ENCODE results near the gene AFF3. TPM values are rescaled to one million over a fixed set of nuclear protein-coding genes. Genes with fewer than 3 reads are reported as not detected.

Gene AFF3
- total RNA-seq, 1 experiment from 2014 or later = 0.22 TPM

DNA sequence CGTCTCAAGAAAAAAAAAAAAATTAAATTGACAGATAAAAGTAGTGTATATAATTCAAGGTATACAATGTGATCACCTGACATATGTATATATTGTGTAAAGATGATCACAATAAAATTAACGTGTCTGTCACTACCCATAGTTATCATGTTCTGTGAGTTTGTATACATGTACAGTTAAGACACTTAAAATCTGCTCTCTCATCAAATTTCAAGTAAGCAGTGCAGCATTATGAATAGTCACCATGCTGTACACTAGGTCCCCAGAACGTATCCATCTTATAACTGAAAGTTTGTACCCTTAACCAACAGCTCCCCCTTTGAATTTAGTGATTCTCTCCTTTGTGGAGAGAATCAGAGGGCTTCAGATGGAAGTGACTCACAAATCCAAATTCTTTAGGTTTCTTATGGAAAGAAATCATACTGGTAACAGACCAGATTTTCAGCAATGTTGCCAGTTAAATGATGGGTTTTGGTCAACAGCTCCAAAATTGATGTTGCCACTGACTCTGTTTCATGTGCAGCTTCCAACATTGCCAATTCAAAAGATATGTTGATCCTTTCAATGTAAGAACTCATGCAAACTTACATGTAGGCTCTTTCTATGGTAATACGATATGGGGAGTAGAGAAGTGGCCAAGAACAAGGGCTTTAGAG is 281.5 kb downstream of the AFF3 start:
- no CpG with 5 or more reads among the region's 4 CpGs for WGBS (ENCODE audit: extremely low coverage, insufficient read length, low lambda C conversion rate)
- no peak overlapping the region for H2BK12ac ChIP-seq (ENCODE audit: insufficient read length, low read depth, low read length)
- no peak overlapping the region for H2BK20ac ChIP-seq (ENCODE audit: low read depth, low read length, poor library complexity, severe bottlenecking)
- H3K9me3 ChIP-seq (ENCODE audit: control insufficient read depth, low read depth, low read length) = no peaks in the 10 kb centered on the region
- no peak overlapping the region for H3K18ac ChIP-seq (ENCODE audit: insufficient read length, low read depth, low read length)
- no peaks in the 10 kb centered on the region for H3K23me2 ChIP-seq (ENCODE audit: insufficient read length, low read depth, low read length, poor library complexity, severe bottlenecking)
- no peak overlapping the region for H3K27ac ChIP-seq (ENCODE audit: insufficient read length, low read depth, low read length)
- no peak overlapping the region for H3K27ac Mint-ChIP-seq
- no peak overlapping the region for H2BK5ac ChIP-seq (ENCODE audit: insufficient read length, low read length)
- no peaks in the 10 kb centered on the region for H3K79me1 ChIP-seq (ENCODE audit: insufficient read depth, low read depth, low read length, poor library complexity, severe bottlenecking)
- no peak overlapping the region for H4K8ac ChIP-seq (replicated peaks; ENCODE audit: insufficient read length, low read depth, low read length)
- no peak overlapping the region for H4K91ac ChIP-seq (ENCODE audit: insufficient read length, low read depth, low read length)
- H2AFZ ChIP-seq (ENCODE audit: low read length) = no peak overlapping the region
- H3K79me2 ChIP-seq (ENCODE audit: insufficient read depth, low read length) = no peaks in the 10 kb centered on the region
- no peak overlapping the region for H3K4ac ChIP-seq (ENCODE audit: low read depth, low read length)
- H3K14ac ChIP-seq (ENCODE audit: insufficient read depth, low read length) = no peak overlapping the region
- H3K9me3 Mint-ChIP-seq = no peaks in the 10 kb centered on the region; a peak in 1 of 5 replicates
- no peak overlapping the region for H3K4me3 Mint-ChIP-seq
- no peaks in the 10 kb centered on the region for H4K20me1 ChIP-seq (ENCODE audit: control insufficient read depth, insufficient read depth, insufficient read length)
- no peak overlapping the region for H3K56ac ChIP-seq (ENCODE audit: insufficient read length, low read depth, low read length)
- H3K4me1 ChIP-seq (ENCODE audit: insufficient read depth, low read length) = no peaks in the 10 kb centered on the region
- H3K27me3 Mint-ChIP-seq (ENCODE audit: low read depth) = no peaks in the 10 kb centered on the region
- no peak for DNase-seq
- H4K5ac ChIP-seq (ENCODE audit: insufficient read length, low read depth, low read length) = no peak overlapping the region
- H3K36me3 Mint-ChIP-seq (ENCODE audit: insufficient read depth in 1 of 3, low read depth in 3 of 3) = no peaks in the 10 kb centered on the region
- H3T11ph ChIP-seq (ENCODE audit: low read length) = no peak overlapping the region
- H2AK5ac ChIP-seq (ENCODE audit: insufficient read length, low read length) = no peak overlapping the region
- no peak overlapping the region for H3K9ac ChIP-seq (ENCODE audit: extremely low read depth, insufficient read length, low read length)
- TF ChIP-seq, protein P1, sequence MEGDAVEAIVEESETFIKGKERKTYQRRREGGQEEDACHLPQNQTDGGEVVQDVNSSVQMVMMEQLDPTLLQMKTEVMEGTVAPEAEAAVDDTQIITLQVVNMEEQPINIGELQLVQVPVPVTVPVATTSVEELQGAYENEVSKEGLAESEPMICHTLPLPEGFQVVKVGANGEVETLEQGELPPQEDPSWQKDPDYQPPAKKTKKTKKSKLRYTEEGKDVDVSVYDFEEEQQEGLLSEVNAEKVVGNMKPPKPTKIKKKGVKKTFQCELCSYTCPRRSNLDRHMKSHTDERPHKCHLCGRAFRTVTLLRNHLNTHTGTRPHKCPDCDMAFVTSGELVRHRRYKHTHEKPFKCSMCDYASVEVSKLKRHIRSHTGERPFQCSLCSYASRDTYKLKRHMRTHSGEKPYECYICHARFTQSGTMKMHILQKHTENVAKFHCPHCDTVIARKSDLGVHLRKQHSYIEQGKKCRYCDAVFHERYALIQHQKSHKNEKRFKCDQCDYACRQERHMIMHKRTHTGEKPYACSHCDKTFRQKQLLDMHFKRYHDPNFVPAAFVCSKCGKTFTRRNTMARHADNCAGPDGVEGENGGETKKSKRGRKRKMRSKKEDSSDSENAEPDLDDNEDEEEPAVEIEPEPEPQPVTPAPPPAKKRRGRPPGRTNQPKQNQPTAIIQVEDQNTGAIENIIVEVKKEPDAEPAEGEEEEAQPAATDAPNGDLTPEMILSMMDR (conservative IDR thresholded peaks at IDR 0.05) = no peak
- H3K4me1 Mint-ChIP-seq = peaks cover 0 to 4% of the 10 kb centered on the region in 2 experiments; a peak in 1 of 4 replicates
- no peak overlapping the region for H3K23ac ChIP-seq (ENCODE audit: insufficient read length, low read depth, low read length)
- no peaks in the 10 kb centered on the region for H3K27me3 ChIP-seq (ENCODE audit: insufficient read depth, low read length)
- H3K4me2 ChIP-seq (ENCODE audit: insufficient read depth, insufficient read length, low read length) = no peak overlapping the region
- no peak overlapping the region for H2BK120ac ChIP-seq (ENCODE audit: low read depth, low read length, poor library complexity, severe bottlenecking)
- H2BK15ac ChIP-seq (ENCODE audit: low read depth, low read length) = no peak overlapping the region
